ENCODE data around the gene SYNDIG1. TPM values are rescaled to one million over a fixed set of nuclear protein-coding genes. Genes with fewer than 3 reads are reported as not detected.

The SYNDIG1 gene
- total and polyA plus RNA-seq, 2 of the 4 experiments (the other 2 are of a cell fraction) = not detected

- no TSS peak for BruUV-seq (replicated peaks)
- dilution Hi-C loops (cut with HindIII; ENCODE audit: low sequenced_read_pairs, unreplicated experiment) (no loop called here), intact Hi-C loops (cut with micrococcal nuclease) (no loop called here), in situ Hi-C loops (cut with MboI; ENCODE audit: low sequenced_read_pairs) (loop anchor here (25.0 kb wide), 1 partner anchor 757 kb away; the partner anchor contains the start of gene ABHD12)
- no peak overlapping the region for H2BK20ac ChIP-seq (ENCODE audit: low read depth, low read length)
- no peak overlapping the region for H2BK5ac ChIP-seq (ENCODE audit: low read depth, low read length, poor library complexity, severe bottlenecking)
- TF ChIP-seq MAFK (IDR thresholded peaks at IDR 0.05; ENCODE audit: low read depth, low read length) (no peak), RFX5 (IDR thresholded peaks at IDR 0.05; ENCODE audit: low read depth, low read length) (no peak), FOS (IDR thresholded peaks at IDR 0.05; ENCODE audit: low read depth, low read length) (no peak), CHD1 (IDR thresholded peaks at IDR 0.05; ENCODE audit: low read depth, low read length) (no peak), MAZ (IDR thresholded peaks at IDR 0.05; ENCODE audit: borderline replicate concordance, low read depth, low read length) (no peak), SMC3 (IDR thresholded peaks at IDR 0.05; ENCODE audit: low read depth, low read length) (no peak), POLR2A (IDR thresholded peaks at IDR 0.05; ENCODE audit: low read depth, low read length) (no peak), RCOR1 (IDR thresholded peaks at IDR 0.05; ENCODE audit: insufficient replicate concordance, low read length) (no peak), CEBPB (IDR thresholded peaks at IDR 0.05; ENCODE audit: low read depth, low read length) (no peak), NFE2L2 (IDR thresholded peaks at IDR 0.05; ENCODE audit: low read depth, low read length) (no peak), USF2 (IDR thresholded peaks at IDR 0.05; ENCODE audit: low read depth, low read length) (no peak), MXI1 (IDR thresholded peaks at IDR 0.05; ENCODE audit: borderline replicate concordance, low read depth, low read length) (no peak), RAD21 (IDR thresholded peaks at IDR 0.05; ENCODE audit: low read length) (no peak), CTCF (conservative IDR thresholded peaks at IDR 0.05; ENCODE audit: low read depth, low read length) (no peak)
- no peak overlapping the region for H3K14ac ChIP-seq (replicated peaks; ENCODE audit: low read depth, low read length)
- peaks cover 7% of the 10 kb centered on the region for H3K4me1 ChIP-seq (ENCODE audit: control insufficient read depth, insufficient read depth, low read length)
- H2AK5ac ChIP-seq (ENCODE audit: low read depth, low read length) = no peak overlapping the region
- no peaks in the 10 kb centered on the region for H4K20me1 ChIP-seq (ENCODE audit: insufficient read depth, low read length)
- H2AFZ ChIP-seq (replicated peaks; ENCODE audit: low read length, poor library complexity) = no peak overlapping the region
- H3K27ac ChIP-seq (ENCODE audit: insufficient read depth, low read length) = no peak overlapping the region
- H3K4ac ChIP-seq (ENCODE audit: low read depth, low read length) = no peak overlapping the region
- no peaks in the 10 kb centered on the region for H3K36me3 ChIP-seq (ENCODE audit: control insufficient read depth, insufficient read depth, low read length)
- ATAC-seq (ENCODE audit: low read depth) (no peak), DNase-seq (no peak)
- H2AK9ac ChIP-seq (replicated peaks; ENCODE audit: low read depth, low read length, poor library complexity) = no peak overlapping the region
- H2BK120ac ChIP-seq (ENCODE audit: low read depth, low read length) = no peak overlapping the region
- H3K18ac ChIP-seq (ENCODE audit: low read depth, low read length) = no peak overlapping the region
- no peak overlapping the region for H3K23ac ChIP-seq (ENCODE audit: low read depth, low read length)
- POLR2A ChIA-PET (ENCODE audit: unreplicated experiment) = no interaction called here
- H4K5ac ChIP-seq (ENCODE audit: low read depth, low read length) = no peak overlapping the region
- no peak overlapping the region for H2BK15ac ChIP-seq (ENCODE audit: low read depth, low read length)
- CTCF ChIA-PET = no interaction called here
- H4K91ac ChIP-seq (ENCODE audit: insufficient read depth, low read depth, low read length) = no peak overlapping the region
- H3K56ac ChIP-seq (ENCODE audit: extremely low read depth, insufficient read depth, low read length) = no peak overlapping the region
- no peak overlapping the region for H3K4me2 ChIP-seq (ENCODE audit: low read depth, low read length)
- no peak overlapping the region for H3K4me3 ChIP-seq (ENCODE audit: insufficient read depth, low read depth, low read length)
- H3K9ac ChIP-seq (ENCODE audit: low read depth, low read length) = no peak overlapping the region
- no CpG with 5 or more reads among the region's 6 CpGs for WGBS, 2 experiments (ENCODE audit: extremely low coverage in 2 of 2, insufficient read length in 1 of 2)
- no peak overlapping the region for H4K8ac ChIP-seq (ENCODE audit: low read depth in 2 of 2, low read length in 2 of 2)
- no peaks in the 10 kb centered on the region for H3K79me1 ChIP-seq (ENCODE audit: low read depth in 1 of 2, low read length in 2 of 2)
- H3K27me3 ChIP-seq (ENCODE audit: control insufficient read depth, insufficient read depth, low read length) = no peaks in the 10 kb centered on the region; the same call in 1 of the 2 replicates
- no peaks in the 10 kb centered on the region for H3K9me3 ChIP-seq (ENCODE audit: control insufficient read depth, insufficient read depth, low read length)
- peaks cover 2% of the 10 kb centered on the region; the same call in 1 of the 2 replicates for H3K9me1 ChIP-seq (ENCODE audit: insufficient read depth, low read length)
These were observed 161.2 kb downstream of the SYNDIG1 start for GRCh38 chr20:24630486-24631172.

All from IMR-90 (cell line).